Measurements from ENCODE around the gene DLG2.

DLG2 gene

GRCh38 chr11:85652786-85653447 is 25.8 kb upstream of the DLG2 start:
- H4K20me1 ChIP-seq (ENCODE audit: control insufficient read depth, insufficient read depth, low read depth, low read length): peaks cover 15% of the 10 kb centered on the region
- no peaks in the 10 kb centered on the region for H3K27me3 ChIP-seq (ENCODE audit: control insufficient read depth, low read length)
- no peak overlapping the region for H3K4me2 ChIP-seq (ENCODE audit: low read length)
- peaks cover 15% of the 10 kb centered on the region for H3K4me1 ChIP-seq (ENCODE audit: control insufficient read depth, low read length)
- H3K36me3 ChIP-seq (ENCODE audit: control insufficient read depth, low read length): peaks cover 57% of the 10 kb centered on the region
- H3K9me2 ChIP-seq (replicated peaks; ENCODE audit: control insufficient read depth, low read length): no peaks in the 10 kb centered on the region
- no peak overlapping the region for H3K4me3 ChIP-seq (ENCODE audit: low read length)
- no peak for TF ChIP-seq EZH2phosphoT487 (IDR thresholded peaks at IDR 0.05; ENCODE audit: borderline replicate concordance, low read length)
- TF ChIP-seq CTCF (IDR thresholded peaks at IDR 0.05; ENCODE audit: low read depth, low read length, poor library complexity, severe bottlenecking): no peak
- H3K9me3 ChIP-seq (ENCODE audit: control insufficient read depth, insufficient read depth, low read length): no peaks in the 10 kb centered on the region
- peaks cover 50% of the 10 kb centered on the region for H3F3A ChIP-seq (ENCODE audit: control insufficient read depth, insufficient read depth)
- H3K79me2 ChIP-seq (ENCODE audit: control insufficient read depth, low read length): peaks cover 61% of the 10 kb centered on the region
- no peak overlapping the region for H3K27ac ChIP-seq (ENCODE audit: low read depth, low read length)

GRCh38 chr11:85651118-85651517 is 24.0 kb upstream of the DLG2 start:
- no peak for TF ChIP-seq EZH2phosphoT487 (IDR thresholded peaks at IDR 0.05; ENCODE audit: borderline replicate concordance, low read length)
- TF ChIP-seq CTCF (IDR thresholded peaks at IDR 0.05; ENCODE audit: low read depth, low read length, poor library complexity, severe bottlenecking): no peak
- Histone ChIP-seq H3K9me2 (replicated peaks; ENCODE audit: control insufficient read depth, low read length) (no peaks in the 10 kb centered on the region), H4K20me1 (ENCODE audit: control insufficient read depth, insufficient read depth, low read depth, low read length) (peaks cover 9% of the 10 kb centered on the region), H3K4me2 (ENCODE audit: low read length) (no peak overlapping the region), H3K36me3 (ENCODE audit: control insufficient read depth, low read length) (peaks cover 39% of the 10 kb centered on the region), H3K4me1 (ENCODE audit: control insufficient read depth, low read length) (peaks cover 20% of the 10 kb centered on the region), H3K9me3 (ENCODE audit: control insufficient read depth, insufficient read depth, low read length) (no peaks in the 10 kb centered on the region), H3F3A (ENCODE audit: control insufficient read depth, insufficient read depth) (peaks cover 32% of the 10 kb centered on the region), H3K27me3 (ENCODE audit: control insufficient read depth, low read length) (no peaks in the 10 kb centered on the region), H3K27ac (ENCODE audit: low read depth, low read length) (no peak overlapping the region), H3K4me3 (ENCODE audit: low read length) (no peak overlapping the region), H3K79me2 (ENCODE audit: control insufficient read depth, low read length) (peaks cover 46% of the 10 kb centered on the region)

- Histone ChIP-seq H3F3A (ENCODE audit: control insufficient read depth, insufficient read depth) (peaks cover 11% of the 10 kb centered on the region; the same call in 1 of the 2 replicates), H3K4me1 (ENCODE audit: control insufficient read depth, low read length) (peaks cover 26% of the 10 kb centered on the region)
Measured at GRCh38 chr11:85647604-85648299, 20.6 kb upstream of the DLG2 start, which contains the start of gene TMEM126A. Gene TMEM126A, plus strand, starts transcription at chr11:85647967. Its CDS starts 2,289 bp downstream, at chr11:85650256.

More at GRCh38 chr11:85647604-85648299, 20.6 kb upstream of the DLG2 start, which contains the start of gene TMEM126A:
- H4K20me1 ChIP-seq (ENCODE audit: control insufficient read depth, insufficient read depth, low read depth, low read length): no peaks in the 10 kb centered on the region; the same call in 1 of the 2 replicates
- H3K27me3 ChIP-seq (ENCODE audit: control insufficient read depth, low read length): peaks cover 5% of the 10 kb centered on the region; the same call in 1 of the 2 replicates
- peak within 1 kb of the TSS; percentile 32 for H3K27ac ChIP-seq (ENCODE audit: low read depth, low read length)
- H3K9me2 ChIP-seq (replicated peaks; ENCODE audit: control insufficient read depth, low read length): no peaks in the 10 kb centered on the region
- TF ChIP-seq CTCF (IDR thresholded peaks at IDR 0.05; ENCODE audit: low read depth, low read length, poor library complexity, severe bottlenecking): no peak
- TF ChIP-seq EZH2phosphoT487 (IDR thresholded peaks at IDR 0.05; ENCODE audit: borderline replicate concordance, low read length): no peak
- H3K36me3 ChIP-seq (ENCODE audit: control insufficient read depth, low read length): peaks cover 13% of the 10 kb centered on the region
- peak within 1 kb of the TSS; percentile 70 for H3K4me2 ChIP-seq (ENCODE audit: low read length)
- H3K79me2 ChIP-seq (ENCODE audit: control insufficient read depth, low read length): peaks cover 29% of the 10 kb centered on the region
- peak within 1 kb of the TSS; percentile 73 for H3K4me3 ChIP-seq (ENCODE audit: low read length)
- H3K9me3 ChIP-seq (ENCODE audit: control insufficient read depth, insufficient read depth, low read length): no peaks in the 10 kb centered on the region

Measured in DOHH2 (cell line).